Uterus (tissue), 4 donors: ENCODE measurements around the gene MKRN1. TPM values are rescaled to one million over a fixed set of nuclear protein-coding genes. Genes with fewer than 3 reads are reported as not detected.

Experiments
- DNase-seq, 2 donors: peaks; one replicate each; pipeline ENCODE4 v3.0.0-alpha.2; 2019 to 2020
- H3K27ac ChIP-seq, 2 donors: fragments of 200-600 bp; sonication (generic); 1 replicate in 1 of 2; 2 replicates in 1 of 2; pipeline ENCODE4 v1.5.1; 2016 to 2018
- H3K27me3 ChIP-seq, 2 donors: fragments of 200-600 bp; sonication (generic); one replicate each; pipeline ENCODE4 v1.5.1; 2018 to 2019; ENCODE audit warnings: control low read depth in 1 of 2
- H3K36me3 ChIP-seq, 2 donors: fragments of 200-600 bp; sonication (generic); one replicate each; pipeline ENCODE4 v1.5.1; 2019; ENCODE audit warnings: control low read depth in 1 of 2
- H3K4me1 ChIP-seq, 2 donors: fragments of 200-600 bp; sonication (generic); one replicate each; pipeline ENCODE4 v1.5.1; 2018 to 2019; ENCODE audit warnings: control low read depth in 1 of 2
- H3K4me3 ChIP-seq, 2 donors: fragments of 200-600 bp; sonication (generic); 1 replicate in 1 of 2; 2 replicates in 1 of 2; pipeline ENCODE4 v1.5.1; 2018 to 2019; ENCODE audit warnings: mild to moderate bottlenecking in 1 of 2
- H3K9me3 ChIP-seq, 2 donors: fragments of 200-600 bp; sonication (generic); one replicate each; pipeline ENCODE4 v1.5.1; 2019; ENCODE audit warnings: control low read depth in 1 of 2
- POLR2A ChIP-seq, 2 donors: fragments of 450-650 bp; IDR thresholded peaks; one replicate each; pipeline ENCODE4 v1.6.1; 2016; ENCODE audit warnings: antibody characterized with exemption in 2 of 2, mild to moderate bottlenecking in 1 of 2, moderate library complexity in 1 of 2
- intact Hi-C: fragments of 100-400 bp; cut with DNase I; formaldehyde crosslinking; loops from one replicate; pipeline ENCODE4 v1.15.1; 2023; ENCODE audit warnings: low total_unique reads
- total RNA-seq, 4 donors: library from RNA; depleted of rRNA in 3 of 4; stranded (reverse); fragments of >200 nt in 3 of 4; gene quantifications; one replicate each; pipeline versions ENCODE4 v1.1.0 to v1.2.4, GENCODE V29; 2014 to 2023
- TF ChIP-seq, protein P1 (sequence below), 4 experiments: fragments of 200-600 bp in 2 of 4; fragments of 450-650 bp in 2 of 4; sonication (generic) in 2 of 4; IDR thresholded peaks; one replicate each; pipeline ENCODE4 v1.5.1; 2016 to 2019; ENCODE audit warnings: antibody characterized with exemption in 4 of 4, mild to moderate bottlenecking in 2 of 4, moderate library complexity in 1 of 4
- donor health status: DM: yes; HTN: yes; CAD: no.

MKRN1 gene, protein sequence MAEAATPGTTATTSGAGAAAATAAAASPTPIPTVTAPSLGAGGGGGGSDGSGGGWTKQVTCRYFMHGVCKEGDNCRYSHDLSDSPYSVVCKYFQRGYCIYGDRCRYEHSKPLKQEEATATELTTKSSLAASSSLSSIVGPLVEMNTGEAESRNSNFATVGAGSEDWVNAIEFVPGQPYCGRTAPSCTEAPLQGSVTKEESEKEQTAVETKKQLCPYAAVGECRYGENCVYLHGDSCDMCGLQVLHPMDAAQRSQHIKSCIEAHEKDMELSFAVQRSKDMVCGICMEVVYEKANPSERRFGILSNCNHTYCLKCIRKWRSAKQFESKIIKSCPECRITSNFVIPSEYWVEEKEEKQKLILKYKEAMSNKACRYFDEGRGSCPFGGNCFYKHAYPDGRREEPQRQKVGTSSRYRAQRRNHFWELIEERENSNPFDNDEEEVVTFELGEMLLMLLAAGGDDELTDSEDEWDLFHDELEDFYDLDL
- total RNA-seq = 10 to 100 TPM; 11.0 to 81.6 (median 54.4) TPM

DNA sequence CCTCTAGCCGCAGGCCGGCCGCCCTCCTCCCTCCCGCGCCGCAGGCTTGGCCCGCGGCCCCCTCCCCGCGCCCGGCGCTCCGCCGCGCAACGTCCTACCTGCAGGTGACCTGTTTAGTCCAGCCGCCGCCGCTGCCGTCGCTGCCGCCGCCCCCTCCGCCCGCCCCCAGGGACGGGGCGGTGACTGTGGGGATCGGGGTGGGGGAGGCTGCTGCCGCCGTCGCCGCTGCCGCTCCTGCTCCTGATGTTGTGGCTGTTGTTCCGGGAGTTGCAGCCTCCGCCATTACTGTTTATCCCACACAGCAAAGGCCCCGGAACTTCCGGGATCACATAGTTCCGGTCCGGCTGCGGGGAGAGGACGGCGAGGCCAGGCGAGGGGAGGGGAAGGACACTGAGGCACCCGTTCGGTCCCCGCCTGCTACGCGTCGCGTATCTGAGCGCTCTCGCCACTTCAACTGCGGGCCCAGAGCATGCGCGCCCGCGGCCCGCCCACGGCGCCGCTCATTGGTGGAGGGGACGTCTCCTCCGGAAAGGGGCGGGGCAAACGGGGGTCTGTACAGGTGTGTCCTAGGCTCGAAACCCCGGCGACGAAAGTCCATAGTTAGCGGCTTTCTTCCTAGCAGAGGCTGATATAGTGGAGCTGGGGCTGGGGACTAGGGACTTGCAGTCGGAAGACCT, at the start of gene MKRN1:
MKRN1 (minus strand) TSS at position 444 of the 677 bp plus-strand sequence; CDS start at position 283, 161 bp downstream.
- no peaks in the 10 kb centered on the region for H3K27me3 ChIP-seq
- H3K4me3 ChIP-seq = peak within 1 kb of the TSS; percentile 74 to 93
- no peaks in the 10 kb centered on the region for H3K36me3 ChIP-seq
- peak; percentile 70 to 73 for TF ChIP-seq POLR2A (IDR thresholded peaks at IDR 0.05)
- TF ChIP-seq, protein P1, sequence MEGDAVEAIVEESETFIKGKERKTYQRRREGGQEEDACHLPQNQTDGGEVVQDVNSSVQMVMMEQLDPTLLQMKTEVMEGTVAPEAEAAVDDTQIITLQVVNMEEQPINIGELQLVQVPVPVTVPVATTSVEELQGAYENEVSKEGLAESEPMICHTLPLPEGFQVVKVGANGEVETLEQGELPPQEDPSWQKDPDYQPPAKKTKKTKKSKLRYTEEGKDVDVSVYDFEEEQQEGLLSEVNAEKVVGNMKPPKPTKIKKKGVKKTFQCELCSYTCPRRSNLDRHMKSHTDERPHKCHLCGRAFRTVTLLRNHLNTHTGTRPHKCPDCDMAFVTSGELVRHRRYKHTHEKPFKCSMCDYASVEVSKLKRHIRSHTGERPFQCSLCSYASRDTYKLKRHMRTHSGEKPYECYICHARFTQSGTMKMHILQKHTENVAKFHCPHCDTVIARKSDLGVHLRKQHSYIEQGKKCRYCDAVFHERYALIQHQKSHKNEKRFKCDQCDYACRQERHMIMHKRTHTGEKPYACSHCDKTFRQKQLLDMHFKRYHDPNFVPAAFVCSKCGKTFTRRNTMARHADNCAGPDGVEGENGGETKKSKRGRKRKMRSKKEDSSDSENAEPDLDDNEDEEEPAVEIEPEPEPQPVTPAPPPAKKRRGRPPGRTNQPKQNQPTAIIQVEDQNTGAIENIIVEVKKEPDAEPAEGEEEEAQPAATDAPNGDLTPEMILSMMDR (IDR thresholded peaks at IDR 0.05) = no peak
- no peaks in the 10 kb centered on the region for H3K9me3 ChIP-seq
- intact Hi-C loops = no loop called here
- DNase-seq = peak; percentile 80 to 85
- H3K4me1 ChIP-seq = no peaks in the 10 kb centered on the region
- peak within 1 kb of the TSS; percentile 81 to 82 for H3K27ac ChIP-seq

DNA sequence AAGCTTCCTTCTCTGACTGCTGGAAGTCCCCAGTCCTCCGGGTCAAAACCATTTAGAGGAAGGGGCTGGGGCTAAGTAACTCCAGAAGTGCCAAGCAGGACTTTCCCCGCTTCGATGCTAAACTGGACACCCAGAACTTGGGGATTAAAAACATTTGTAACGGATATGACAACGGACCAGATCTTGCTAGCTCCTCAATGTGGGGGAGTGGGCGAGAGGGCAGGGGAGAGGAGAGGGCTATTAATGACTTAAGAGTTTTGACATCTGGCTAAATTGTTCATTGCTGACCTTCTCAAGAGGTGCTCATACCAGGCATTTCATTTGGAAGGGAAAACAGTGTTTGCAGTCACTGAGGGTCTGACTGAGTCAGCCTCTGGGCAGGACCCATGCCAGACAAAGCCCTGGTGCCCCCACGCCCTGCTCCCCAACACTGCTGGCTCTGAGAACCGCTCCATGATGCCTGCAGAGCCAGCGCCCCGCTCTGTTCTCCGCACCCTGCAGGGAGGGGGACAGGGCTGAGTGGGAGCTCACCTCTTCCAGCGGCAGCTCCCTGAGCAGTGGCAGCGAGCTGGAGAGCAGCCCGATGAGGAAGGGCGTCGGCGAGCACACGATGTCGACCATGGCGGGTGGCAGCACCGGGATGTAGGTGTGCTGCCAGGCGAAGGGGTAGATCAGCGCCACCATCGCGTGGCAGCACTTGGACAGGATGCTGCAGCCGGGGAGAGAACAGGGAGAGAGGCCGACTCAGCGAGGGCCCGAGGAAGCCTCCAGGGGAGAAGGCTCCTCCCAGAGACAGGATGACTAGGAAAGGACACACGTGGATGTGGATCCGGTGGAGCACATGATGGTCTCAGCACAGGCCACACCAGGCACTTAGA, 47.7 kb upstream of the MKRN1 start:
- TF ChIP-seq, protein P1 (IDR thresholded peaks at IDR 0.05) = no peak
- no peak for TF ChIP-seq POLR2A (IDR thresholded peaks at IDR 0.05)
- H3K9me3 ChIP-seq = no peaks in the 10 kb centered on the region
- H3K4me1 ChIP-seq = no peaks in the 10 kb centered on the region
- no peaks in the 10 kb centered on the region for H3K27me3 ChIP-seq
- peak overlapping the region in 1 of 2 donors; percentile 45 for H3K27ac ChIP-seq
- H3K4me3 ChIP-seq = no peak overlapping the region
- H3K36me3 ChIP-seq = no peaks in the 10 kb centered on the region
- DNase-seq = peak in 1 of 2 donors; percentile 29
- intact Hi-C loops = no loop called here

DNA sequence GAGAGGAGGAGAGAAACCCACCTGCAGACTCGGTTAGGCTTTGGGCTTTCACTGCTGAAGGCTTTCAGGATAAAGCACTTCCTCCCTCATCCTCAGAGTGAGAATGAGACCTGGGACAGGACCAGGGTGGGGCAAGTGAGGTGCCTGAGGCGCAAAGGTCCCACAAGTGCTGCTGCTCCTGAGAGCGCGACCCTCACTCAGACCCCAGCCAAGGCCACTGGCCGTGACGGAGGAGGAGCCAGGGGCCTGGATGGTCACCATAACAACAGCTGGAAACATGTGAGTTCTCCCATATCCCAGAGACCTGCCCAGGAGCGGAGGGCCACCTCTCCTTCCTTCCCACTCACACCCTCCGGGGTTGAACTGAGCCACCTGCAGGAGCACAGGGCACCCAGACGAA, 46.9 kb upstream of the MKRN1 start:
- no peak for TF ChIP-seq POLR2A (IDR thresholded peaks at IDR 0.05)
- Histone ChIP-seq H3K27ac (peak overlapping the region in 1 of 2 donors; percentile 45), H3K4me1 (no peaks in the 10 kb centered on the region), H3K9me3 (no peaks in the 10 kb centered on the region), H3K27me3 (no peaks in the 10 kb centered on the region), H3K4me3 (no peak overlapping the region), H3K36me3 (no peaks in the 10 kb centered on the region)
- intact Hi-C loops = no loop called here
- DNase-seq = no peak

DNA sequence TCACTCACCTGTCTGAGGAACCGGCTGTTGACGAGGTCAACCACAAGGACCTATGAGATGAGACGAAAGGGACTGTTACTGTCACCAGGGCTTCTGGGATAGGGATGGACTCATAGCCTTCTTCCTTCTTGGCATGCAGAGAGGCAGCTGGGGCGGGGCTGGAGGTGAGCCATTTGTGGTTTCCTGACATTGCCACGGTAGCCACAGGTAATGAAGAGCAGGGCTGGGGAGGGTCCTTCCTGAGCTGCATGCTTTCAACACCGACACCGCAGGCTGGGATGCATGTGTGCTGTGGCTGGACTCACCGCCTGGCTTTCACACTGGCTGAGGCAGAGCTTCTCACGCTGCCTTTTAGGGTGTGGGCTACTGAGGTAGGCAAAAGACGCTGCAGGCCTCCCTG, 46.4 kb upstream of the MKRN1 start:
- Histone ChIP-seq H3K4me3 (no peak overlapping the region), H3K4me1 (no peaks in the 10 kb centered on the region), H3K27ac (peak overlapping the region in 1 of 2 donors; percentile 45), H3K9me3 (no peaks in the 10 kb centered on the region), H3K27me3 (no peaks in the 10 kb centered on the region), H3K36me3 (no peaks in the 10 kb centered on the region)
- TF ChIP-seq, protein P1 (IDR thresholded peaks at IDR 0.05) = no peak
- no peak for TF ChIP-seq POLR2A (IDR thresholded peaks at IDR 0.05)
- DNase-seq = no peak
- intact Hi-C loops = no loop called here

DNA sequence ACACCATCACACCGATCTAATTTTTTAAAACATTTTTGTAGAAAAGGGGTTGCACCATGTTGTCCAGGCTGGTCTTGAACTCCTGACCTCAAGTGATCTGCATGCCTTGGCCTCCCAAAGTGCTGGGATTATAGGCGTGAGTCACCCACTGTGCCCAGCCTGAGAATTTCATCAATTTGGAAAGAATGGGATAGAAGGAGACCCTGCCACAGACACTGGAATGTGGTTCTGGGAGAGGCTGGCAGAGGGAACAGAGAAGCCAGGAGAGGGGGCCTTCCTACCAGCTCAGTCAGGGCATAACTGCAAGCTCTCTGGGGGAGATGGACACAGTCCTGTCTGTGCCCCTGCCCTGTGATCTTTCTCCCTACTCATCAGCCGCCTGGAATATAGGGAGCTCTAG, 42.1 kb upstream of the MKRN1 start:
- DNase-seq = no peak
- Histone ChIP-seq H3K4me1 (peaks cover 0 to 9% of the 10 kb centered on the region in 2 donors), H3K27ac (no peak overlapping the region), H3K9me3 (no peaks in the 10 kb centered on the region), H3K27me3 (no peaks in the 10 kb centered on the region), H3K36me3 (no peaks in the 10 kb centered on the region), H3K4me3 (no peak overlapping the region)
- intact Hi-C loops = no loop called here
- TF ChIP-seq, protein P1 (IDR thresholded peaks at IDR 0.05) = no peak
- no peak for TF ChIP-seq POLR2A (IDR thresholded peaks at IDR 0.05)
